A549 (cell line): Measurements from ENCODE around the gene PLEKHM2. TPM values are rescaled to one million over a fixed set of nuclear protein-coding genes. Genes with fewer than 3 reads are reported as not detected.

ENCODE experiments used
- ATAC-seq, 2 experiments: fragments of 200-7000 bp in 1 of 2; fragments of >200 bp in 1 of 2; cut with Nextera tagmentation in 1 of 2; cut with Tn5 transposase in 1 of 2; 3 replicates each; pipeline versions ENCODE4 v1.8.0 to v1.9.1; 2018 to 2020; ENCODE audit warnings: mild to moderate bottlenecking in 1 of 2, moderate library complexity in 1 of 2
- CTCF ChIA-PET: fragments of 300-600 bp; sonication (Branson Sonifier 250); formaldehyde crosslinking; extraction: SDS; loops from one replicate; lab custom pipeline; 2021; ENCODE audit warnings: antibody characterized with exemption, inconsistent platforms; lab: Yijun Ruan, JAX
- POLR2A ChIA-PET: fragments of 350-600 bp; formaldehyde crosslinking; extraction: SDS; loops from one replicate; lab custom pipeline; 2021; ENCODE audit warnings: antibody characterized with exemption, inconsistent platforms; lab: Yijun Ruan, JAX
- DNase-seq, 2 experiments: peaks; one replicate each; pipeline versions ENCODE4 v3.0.0 to v3.0.0-alpha.2; 2011 to 2016; ENCODE audit warnings: low read depth in 1 of 2, low spot score in 1 of 2
- FAIRE-seq: peaks from 2 replicates; lab custom pipeline; 2011; peaks lifted over from hg19 to GRCh38; lab: Jason Lieb, UNC
- H3K27ac ChIP-seq, 2 experiments: fragments of >200 bp; sonication (Bioruptor Twin); formaldehyde crosslinking; 3 replicates each; pipeline ENCODE4 v1.5.1; 2016 to 2017
- H3K4me1 ChIP-seq: fragments of >200 bp; sonication (Bioruptor Twin); formaldehyde crosslinking; 3 replicates; pipeline ENCODE4 v1.6.1; 2016
- H3K4me2 ChIP-seq: fragments of >200 bp; sonication (Bioruptor Twin); formaldehyde crosslinking; 3 replicates; pipeline ENCODE4 v1.6.1; 2016
- H3K4me3 ChIP-seq: fragments of >200 bp; sonication (Bioruptor Twin); formaldehyde crosslinking; 3 replicates; pipeline ENCODE4 v1.5.1; 2016
- H3K9me3 ChIP-seq: fragments of >200 bp; sonication (Bioruptor Twin); formaldehyde crosslinking; 3 replicates; pipeline ENCODE4 v1.6.1; 2016
- CBX2 ChIP-seq: fragments of 200-600 bp; sonication (generic); IDR thresholded peaks from 2 replicates; pipeline ENCODE4 v1.6.1; 2016; ENCODE audit warnings: low read depth, mild to moderate bottlenecking, borderline replicate concordance
- CBX8 ChIP-seq: fragments of 200-600 bp; sonication (generic); IDR thresholded peaks from 2 replicates; pipeline ENCODE4 v1.6.1; 2016
- CHD2 ChIP-seq: fragments of 150-350 bp; IDR thresholded peaks from 2 replicates; pipeline ENCODE4 v1.6.1; 2014; ENCODE audit warnings: low read length; ENCODE audit not compliant: partially characterized antibody
- CHD4 ChIP-seq: fragments of 200-600 bp; sonication (generic); IDR thresholded peaks from 2 replicates; pipeline ENCODE4 v1.6.1; 2016; ENCODE audit warnings: antibody characterized with exemption, mild to moderate bottlenecking, borderline replicate concordance
- EHF ChIP-seq: fragments of 250-450 bp; sonication (Bioruptor Pico); IDR thresholded peaks from 2 replicates; pipeline ENCODE4 v1.5.0; 2020; ENCODE audit warnings: mild to moderate bottlenecking
- EHMT2 ChIP-seq: fragments of 200-600 bp; sonication (generic); IDR thresholded peaks from 2 replicates; pipeline ENCODE4 v1.6.1; 2016; ENCODE audit warnings: antibody characterized with exemption, low read depth, mild to moderate bottlenecking, moderate library complexity
- FOSB ChIP-seq: fragments of 250-450 bp; sonication (Bioruptor Pico); IDR thresholded peaks from 2 replicates; pipeline ENCODE4 v1.5.0; 2020; ENCODE audit warnings: mild to moderate bottlenecking, moderate library complexity
- HDAC2 ChIP-seq: fragments of 200-600 bp; sonication (generic); IDR thresholded peaks from 2 replicates; pipeline ENCODE4 v1.6.1; 2016
- HEYL ChIP-seq: fragments of 250-450 bp; sonication (Bioruptor Pico); IDR thresholded peaks from 2 replicates; pipeline ENCODE4 v1.8.0; 2021; ENCODE audit warnings: mild to moderate bottlenecking, moderate library complexity
- HOXA7 ChIP-seq: fragments of 250-450 bp; sonication (Bioruptor Pico); IDR thresholded peaks from 2 replicates; pipeline ENCODE4 v1.5.0; 2020; ENCODE audit warnings: mild to moderate bottlenecking, moderate library complexity
- HOXB5 ChIP-seq: fragments of 250-450 bp; sonication (Bioruptor Pico); IDR thresholded peaks from 2 replicates; pipeline ENCODE4 v1.5.0; 2020; ENCODE audit warnings: mild to moderate bottlenecking, moderate library complexity
- JUN ChIP-seq, 2 experiments: fragments of >200 bp; sonication (Bioruptor Twin); formaldehyde crosslinking; IDR thresholded peaks; 2 replicates in 1 of 2; 3 replicates in 1 of 2; pipeline ENCODE4 v1.6.1; 2016 to 2017
- JUNB ChIP-seq: fragments of >200 bp; sonication (Bioruptor Twin); formaldehyde crosslinking; IDR thresholded peaks from 2 replicates; pipeline ENCODE4 v1.6.1; 2016
- KDM1A ChIP-seq: fragments of 200-600 bp; sonication (generic); IDR thresholded peaks from 2 replicates; pipeline ENCODE4 v1.6.1; 2016; ENCODE audit warnings: low read depth, mild to moderate bottlenecking
- MAFK ChIP-seq: fragments of 450-650 bp; IDR thresholded peaks from 2 replicates; pipeline ENCODE4 v1.6.1; 2014; ENCODE audit not compliant: partially characterized antibody
- MAX ChIP-seq: IDR thresholded peaks from 2 replicates; pipeline ENCODE4 v1.6.1; 2012
- NFE2L2 ChIP-seq: fragments of 150-350 bp; conservative IDR thresholded peaks from 2 replicates; pipeline ENCODE4 v1.6.1; 2014; ENCODE audit warnings: low read length
- NPAS2 ChIP-seq: fragments of 250-450 bp; sonication (Bioruptor Pico); IDR thresholded peaks from 2 replicates; pipeline ENCODE4 v1.8.0; 2022; ENCODE audit warnings: mild to moderate bottlenecking, moderate library complexity, borderline replicate concordance
- NR3C1 ChIP-seq: fragments of >200 bp; sonication (Bioruptor Twin); formaldehyde crosslinking; IDR thresholded peaks from 3 replicates; pipeline ENCODE4 v1.6.1; 2017
- PHF8 ChIP-seq: fragments of 200-600 bp; sonication (generic); IDR thresholded peaks from 2 replicates; pipeline ENCODE4 v1.6.1; 2016; ENCODE audit warnings: low read depth, mild to moderate bottlenecking, antibody characterized with exemption, moderate library complexity, borderline replicate concordance
- POLR2AphosphoS2 ChIP-seq: conservative IDR thresholded peaks from 2 replicates; pipeline ENCODE4 v1.6.1; 2012; ENCODE audit warnings: low read length, improper control_type of control experiment, inconsistent platforms
- RFX5 ChIP-seq: fragments of 450-650 bp; IDR thresholded peaks from 2 replicates; pipeline ENCODE4 v1.7.1; 2014; ENCODE audit warnings: antibody characterized with exemption, mild to moderate bottlenecking, moderate library complexity
- TP53 ChIP-seq: fragments of 250-450 bp; sonication (Bioruptor Pico); IDR thresholded peaks from 2 replicates; pipeline ENCODE4 v1.5.0; 2021; ENCODE audit warnings: mild to moderate bottlenecking, moderate library complexity
- ZC3H11A ChIP-seq: fragments of 450-650 bp; IDR thresholded peaks from 2 replicates; pipeline ENCODE4 v1.6.1; 2014; ENCODE audit warnings: antibody characterized with exemption, mild to moderate bottlenecking
- ZNF302 ChIP-seq: fragments of 250-450 bp; sonication (Bioruptor Pico); IDR thresholded peaks from 2 replicates; pipeline ENCODE4 v1.9.0; 2021; ENCODE audit warnings: inconsistent platforms, mild to moderate bottlenecking, moderate library complexity
- WGBS: methylation state at CpG from one replicate; pipeline ENCODE4 v1.1.6; 2017; ENCODE audit errors: missing lambda C conversion rate; 5-methylcytosine and 5-hydroxymethylcytosine counted together
- polyA plus RNA-seq, 4 experiments: library from polyadenylated mRNA; depleted of rRNA in 3 of 4; stranded (reverse); fragments of >200 nt; fragmentation: RNase III in 1 of 4; extraction: RNeasy Plus Mini Kit Qiagen cat#74134 plus additional on column Dnase treatment in 1 of 4; gene quantifications; 2 replicates in 3 of 4; 3 replicates in 1 of 4; pipeline ENCODE4 v1.2.3, GENCODE V29; 2011 to 2017
- TF ChIP-seq, protein P1 (sequence below): IDR thresholded peaks from 2 replicates; pipeline ENCODE4 v1.6.1; 2012; ENCODE audit warnings: low read depth, borderline replicate concordance
- TF ChIP-seq, protein P2 (sequence below): fragments of >200 bp; sonication (Bioruptor Twin); formaldehyde crosslinking; IDR thresholded peaks from 2 replicates; pipeline ENCODE4 v1.6.1; 2016
- TF ChIP-seq, protein P3 (sequence below): fragments of 450-650 bp; IDR thresholded peaks from 2 replicates; pipeline ENCODE4 v1.6.1; 2014; ENCODE audit warnings: antibody characterized with exemption
- TF ChIP-seq, protein P4 (sequence below): IDR thresholded peaks from 2 replicates; pipeline ENCODE4 v1.6.1; 2012

Gene PLEKHM2
- polyA plus RNA-seq, 2 of the 4 experiments (the other 2 are of a cell fraction): 14.7 to 21.5 TPM

GRCh38 chr1:15750924-15751323, 66.8 kb downstream of the PLEKHM2 start:
- POLR2A ChIA-PET: no interaction called here
- DNase-seq (no peak), ATAC-seq (no peak), FAIRE-seq (no peak)
- Histone ChIP-seq H3K27ac (no peak overlapping the region), H3K4me2 (no peak overlapping the region), H3K4me3 (no peak overlapping the region), H3K4me1 (peaks cover 22% of the 10 kb centered on the region), H3K9me3 (no peaks in the 10 kb centered on the region)
- 86% methylated on average over 12 of the region's 12 CpGs for WGBS
- CTCF ChIA-PET: interaction anchor here (1.3 kb wide), 1 partner anchor 10 kb away, joined by 3 read pairs; no protein-coding TSS in a partner anchor
- TF ChIP-seq CHD4 (no peak), CHD2 (no peak), POLR2AphosphoS2 (no peak), HOXB5 (CRISPR knock-in tag) (no peak), CBX2 (no peak), EHF (no peak), JUNB (no peak), KDM1A (no peak), JUN (IDR thresholded peaks at IDR 0.05) (no peak), PHF8 (no peak), NR3C1 (no peak), HOXA7 (CRISPR knock-in tag) (no peak), HEYL (no peak)
- TF ChIP-seq, protein P1, sequence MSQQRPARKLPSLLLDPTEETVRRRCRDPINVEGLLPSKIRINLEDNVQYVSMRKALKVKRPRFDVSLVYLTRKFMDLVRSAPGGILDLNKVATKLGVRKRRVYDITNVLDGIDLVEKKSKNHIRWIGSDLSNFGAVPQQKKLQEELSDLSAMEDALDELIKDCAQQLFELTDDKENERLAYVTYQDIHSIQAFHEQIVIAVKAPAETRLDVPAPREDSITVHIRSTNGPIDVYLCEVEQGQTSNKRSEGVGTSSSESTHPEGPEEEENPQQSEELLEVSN: no peak

DNA sequence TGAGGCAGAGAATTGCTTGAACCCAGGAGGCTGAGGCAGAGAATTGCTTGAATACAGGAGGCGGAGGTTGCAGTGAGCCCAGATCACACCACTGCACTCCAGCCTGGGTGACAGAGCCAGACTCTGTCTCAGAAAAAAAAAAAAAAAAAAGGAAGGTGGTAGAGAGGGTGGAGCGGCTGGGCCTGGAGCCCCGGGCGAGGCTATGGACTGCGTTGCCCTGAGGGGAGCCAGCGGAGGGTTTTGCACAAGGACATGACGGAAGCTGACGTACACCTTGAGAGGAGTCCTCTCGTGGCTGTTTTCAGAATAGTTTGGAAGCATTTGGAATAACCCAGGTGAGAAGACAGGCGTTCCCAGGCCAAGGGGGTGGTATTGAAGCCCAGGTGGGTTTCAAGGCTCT, 67.6 kb downstream of the PLEKHM2 start:
- Histone ChIP-seq H3K9me3 (no peaks in the 10 kb centered on the region), H3K4me1 (peaks cover 29% of the 10 kb centered on the region), H3K4me2 (no peak overlapping the region)
- 88% methylated on average over 10 of the region's 10 CpGs for WGBS
- no peak for ATAC-seq
- no peak for DNase-seq
- POLR2A ChIA-PET: no interaction called here
- no peak for FAIRE-seq
- TF ChIP-seq RFX5 (no peak), HDAC2 (no peak), FOSB (CRISPR knock-in tag) (no peak), NFE2L2 (no peak), MAFK (no peak)
- TF ChIP-seq, protein P2, sequence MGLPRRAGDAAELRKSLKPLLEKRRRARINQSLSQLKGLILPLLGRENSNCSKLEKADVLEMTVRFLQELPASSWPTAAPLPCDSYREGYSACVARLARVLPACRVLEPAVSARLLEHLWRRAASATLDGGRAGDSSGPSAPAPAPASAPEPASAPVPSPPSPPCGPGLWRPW: no peak
- TF ChIP-seq, protein P3, sequence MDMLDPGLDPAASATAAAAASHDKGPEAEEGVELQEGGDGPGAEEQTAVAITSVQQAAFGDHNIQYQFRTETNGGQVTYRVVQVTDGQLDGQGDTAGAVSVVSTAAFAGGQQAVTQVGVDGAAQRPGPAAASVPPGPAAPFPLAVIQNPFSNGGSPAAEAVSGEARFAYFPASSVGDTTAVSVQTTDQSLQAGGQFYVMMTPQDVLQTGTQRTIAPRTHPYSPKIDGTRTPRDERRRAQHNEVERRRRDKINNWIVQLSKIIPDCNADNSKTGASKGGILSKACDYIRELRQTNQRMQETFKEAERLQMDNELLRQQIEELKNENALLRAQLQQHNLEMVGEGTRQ: no peak
- TF ChIP-seq, all 56 proteins: peak for 0
- Histone ChIP-seq H3K4me3 (no peak overlapping the region), H3K27ac (no peak overlapping the region)
- CTCF ChIA-PET: no interaction called here

DNA sequence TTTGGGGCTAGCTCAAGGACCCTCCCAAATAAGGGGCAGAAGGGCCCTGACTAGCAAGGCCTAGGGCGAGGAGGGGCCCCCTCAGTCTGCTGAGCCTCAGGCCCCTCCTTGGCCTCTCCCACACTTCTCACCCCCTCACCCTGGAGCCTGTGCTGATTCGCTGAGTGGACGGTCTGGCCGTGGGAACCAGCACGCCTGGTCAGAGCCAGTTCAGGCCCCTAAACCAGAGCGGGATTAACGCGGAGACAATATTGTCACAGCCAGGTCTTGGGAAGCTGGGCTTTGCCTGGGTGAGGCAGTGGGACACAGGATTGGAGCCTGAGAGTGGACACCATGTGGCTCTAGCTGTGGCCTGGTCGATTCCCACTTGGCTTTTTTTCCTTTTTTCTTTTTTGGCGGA, 69.7 kb downstream of the PLEKHM2 start:
- no peak for FAIRE-seq
- 83% methylated on average over 9 of the region's 10 CpGs for WGBS
- no peak for DNase-seq
- CTCF ChIA-PET: interaction anchor here (1.0 to 1.5 kb wide), 3 partner anchors 12 to 158 kb away, joined by 3 to 4 read pairs (median 4); no protein-coding TSS in a partner anchor
- H3K27ac ChIP-seq: peak overlapping the region in 1 of 2 experiments; percentile 10; a peak in 1 of 6 replicates
- no peak overlapping the region for H3K4me2 ChIP-seq
- TF ChIP-seq EHMT2: no peak
- no peak for TF ChIP-seq ZNF302 (CRISPR knock-in tag)
- no peak for TF ChIP-seq CBX8
- TF ChIP-seq HDAC2: no peak
- no peak for TF ChIP-seq NR3C1
- TF ChIP-seq FOSB (CRISPR knock-in tag): no peak
- TF ChIP-seq ZC3H11A: no peak
- no peak for TF ChIP-seq KDM1A
- TF ChIP-seq, protein P4, sequence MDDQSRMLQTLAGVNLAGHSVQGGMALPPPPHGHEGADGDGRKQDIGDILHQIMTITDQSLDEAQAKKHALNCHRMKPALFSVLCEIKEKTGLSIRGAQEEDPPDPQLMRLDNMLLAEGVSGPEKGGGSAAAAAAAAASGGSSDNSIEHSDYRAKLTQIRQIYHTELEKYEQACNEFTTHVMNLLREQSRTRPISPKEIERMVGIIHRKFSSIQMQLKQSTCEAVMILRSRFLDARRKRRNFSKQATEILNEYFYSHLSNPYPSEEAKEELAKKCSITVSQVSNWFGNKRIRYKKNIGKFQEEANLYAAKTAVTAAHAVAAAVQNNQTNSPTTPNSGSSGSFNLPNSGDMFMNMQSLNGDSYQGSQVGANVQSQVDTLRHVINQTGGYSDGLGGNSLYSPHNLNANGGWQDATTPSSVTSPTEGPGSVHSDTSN: no peak
- no peak for TF ChIP-seq HEYL
- TF ChIP-seq TP53: no peak
- no peak for TF ChIP-seq JUNB
- TF ChIP-seq NPAS2: no peak
- TF ChIP-seq MAX: no peak
- TF ChIP-seq, all 56 proteins: peak for 0
- H3K4me3 ChIP-seq: no peak overlapping the region
- ATAC-seq: no peak
- H3K9me3 ChIP-seq: no peaks in the 10 kb centered on the region
- peaks cover 38% of the 10 kb centered on the region for H3K4me1 ChIP-seq
- POLR2A ChIA-PET: no interaction called here
